T1000 (cell line): Measurements from ENCODE around the gene CEP70.
"Not testable (repeated sequence)": the region's sequence is repeated elsewhere in the genome, so short reads cannot be mapped to it uniquely, and the experiment has no call there.

Source experiments
- DNase-seq: peaks from one replicate; lab custom pipeline; 2025; ENCODE audit warnings: mixed read lengths; lab: John Stamatoyannopoulos, UW

CEP70 gene

DNA sequence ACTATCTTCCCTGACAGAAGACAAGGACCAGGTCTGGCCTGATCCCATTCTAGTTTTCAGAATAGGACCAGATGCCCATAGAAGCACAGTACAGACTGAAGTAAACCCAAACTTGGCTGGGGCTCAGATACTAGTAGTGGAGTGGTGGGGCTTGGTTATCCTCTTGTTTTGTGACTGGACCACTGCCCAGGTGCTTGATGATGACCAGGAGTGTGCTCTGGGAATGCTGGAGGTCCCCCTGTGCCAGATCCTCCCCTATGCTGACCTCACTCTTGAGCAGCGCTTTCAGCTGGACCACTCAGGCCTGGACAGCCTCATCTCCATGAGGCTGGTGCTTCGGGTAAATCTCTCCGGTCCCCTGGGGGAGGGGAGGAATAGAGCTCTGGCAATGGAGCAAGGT is 123.4 kb downstream of the CEP70 start:
- no peak for DNase-seq

DNA sequence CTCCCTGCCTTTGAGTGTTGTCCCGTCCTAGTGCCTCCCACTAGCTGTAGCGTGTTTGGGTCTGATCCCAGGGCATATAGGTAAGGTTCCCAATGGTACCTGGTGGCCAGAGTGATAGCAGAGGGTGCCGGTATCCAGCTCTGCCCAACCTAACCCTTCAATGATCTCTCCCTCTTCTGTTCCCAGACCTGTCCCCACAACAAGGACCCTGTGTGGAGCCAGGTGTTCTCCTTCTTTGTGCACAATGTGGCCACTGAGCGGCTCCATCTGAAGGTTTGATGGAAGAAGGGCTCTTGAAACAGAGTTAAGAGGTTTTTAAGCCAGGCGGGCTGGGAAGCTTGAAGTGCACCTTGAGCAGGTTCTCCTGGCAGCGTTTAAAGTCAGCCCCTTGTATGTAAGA is 124.2 kb downstream of the CEP70 start:
- DNase-seq = no peak

DNA sequence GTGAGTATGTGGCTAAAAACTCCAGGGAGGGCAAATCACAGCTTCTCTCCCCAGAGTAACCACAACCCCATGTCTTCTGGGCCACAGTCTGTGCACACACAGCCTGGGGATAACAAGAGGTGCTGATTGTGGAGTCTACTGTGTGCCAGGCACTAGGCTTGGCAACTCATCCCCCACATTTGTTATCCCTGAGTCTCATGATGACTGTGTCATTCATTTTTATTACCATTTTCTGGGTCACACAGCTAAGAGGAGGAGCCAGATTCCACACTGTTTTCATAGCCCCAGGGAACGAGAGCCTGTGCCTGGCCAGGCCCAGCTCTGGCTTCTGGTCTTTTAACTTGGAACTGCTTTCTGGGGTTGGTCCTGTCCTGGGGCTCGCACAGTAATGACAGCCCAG is 125.2 kb downstream of the CEP70 start:
- peak; percentile 68 for DNase-seq

DNA sequence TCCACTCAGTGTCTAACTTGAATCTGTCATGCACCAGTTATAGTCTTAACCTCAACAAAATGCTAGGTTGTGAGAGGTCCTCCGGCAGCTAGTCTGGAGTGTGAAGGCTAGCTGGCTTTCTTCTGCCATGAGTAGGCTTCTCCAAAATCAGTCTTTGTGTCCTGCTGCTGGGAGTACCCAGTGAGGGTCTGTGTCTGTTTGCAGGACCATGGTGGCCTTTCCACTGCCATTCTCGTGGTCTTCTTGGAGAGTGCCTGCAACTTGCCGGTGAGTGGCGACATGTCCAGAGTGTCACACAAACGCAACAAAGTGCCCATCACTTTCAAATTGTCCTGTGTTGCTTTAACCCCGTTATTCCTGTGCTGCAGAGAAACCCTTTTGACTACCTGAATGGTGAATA is 125.6 kb downstream of the CEP70 start:
- no peak for DNase-seq

DNA sequence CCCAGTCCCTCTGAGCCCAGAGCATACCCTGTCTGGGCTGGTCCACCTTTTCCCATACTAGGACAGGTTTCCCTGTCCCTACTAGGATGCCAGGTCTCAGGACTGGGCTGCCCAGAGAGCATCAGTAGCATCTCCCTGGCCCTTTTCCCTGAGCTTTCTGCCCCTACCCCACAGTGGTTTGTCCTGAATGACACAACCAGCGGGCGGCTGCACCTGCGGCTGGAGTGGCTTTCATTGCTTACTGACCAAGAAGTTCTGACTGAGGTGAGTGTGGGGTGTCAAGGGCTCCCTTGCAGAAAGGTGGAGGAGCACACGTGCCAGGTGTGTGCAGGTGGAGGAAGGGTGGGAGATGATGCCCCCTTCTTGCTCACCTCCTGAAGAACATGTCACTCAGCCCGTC is 126.1 kb downstream of the CEP70 start:
- DNase-seq = no peak

DNA sequence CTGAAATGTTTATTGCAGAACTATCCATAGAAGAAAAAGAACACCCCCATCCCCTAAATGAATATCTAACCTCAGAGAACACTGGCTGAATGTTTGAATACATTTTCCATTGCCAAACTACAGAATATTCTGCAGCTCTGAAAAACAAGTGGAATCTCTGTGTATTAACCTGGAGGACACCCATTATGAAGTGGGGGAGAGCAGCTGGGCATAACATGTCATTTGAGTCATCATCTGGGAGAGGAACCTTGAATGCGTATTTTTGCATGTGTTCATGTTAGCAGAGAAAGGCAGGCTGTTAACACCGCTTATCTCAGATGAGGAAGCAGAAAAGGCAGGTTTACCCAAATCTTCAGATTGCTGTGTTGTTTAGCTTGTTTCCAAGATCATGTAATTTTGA is 128.1 kb downstream of the CEP70 start:
- no peak for DNase-seq

DNA sequence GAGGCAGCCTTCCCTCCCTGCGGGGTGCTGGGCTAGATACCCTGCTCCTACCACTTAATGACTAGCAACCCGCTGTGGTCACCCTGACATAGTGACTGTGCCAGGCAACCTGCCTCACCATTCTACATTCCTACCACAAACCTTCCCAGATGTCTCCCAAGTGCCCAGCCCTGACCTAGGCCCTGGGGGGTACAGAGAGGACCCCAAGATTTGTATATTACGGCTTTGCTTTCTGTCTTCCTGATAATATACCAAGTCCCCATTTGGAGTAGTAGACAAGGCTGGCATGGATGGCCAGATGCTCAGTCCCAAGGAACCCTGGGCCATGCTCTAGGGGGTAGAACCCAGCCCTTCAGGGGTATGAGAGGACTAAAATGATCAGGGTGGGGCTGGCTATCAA is 128.6 kb downstream of the CEP70 start:
- no peak for DNase-seq

DNA sequence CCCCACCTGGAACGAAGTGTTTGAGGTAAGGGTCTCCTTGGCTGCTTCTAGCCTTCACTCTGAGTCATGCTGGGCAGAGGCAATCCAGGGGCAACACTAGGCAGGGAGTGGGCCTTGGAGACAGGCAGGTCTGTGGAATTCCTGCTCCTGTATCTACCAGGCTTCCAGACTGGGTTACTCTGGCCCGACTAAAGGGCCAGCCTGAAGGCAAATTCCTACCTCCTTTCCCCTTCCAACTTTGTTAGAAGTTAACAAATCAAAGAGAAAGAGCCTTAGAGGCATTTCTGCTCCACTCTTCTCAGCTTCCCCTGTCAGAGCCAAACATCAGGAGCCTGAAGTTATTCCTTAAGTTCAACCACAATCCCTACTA is 129.6 kb downstream of the CEP70 start:
- DNase-seq = no peak

DNA sequence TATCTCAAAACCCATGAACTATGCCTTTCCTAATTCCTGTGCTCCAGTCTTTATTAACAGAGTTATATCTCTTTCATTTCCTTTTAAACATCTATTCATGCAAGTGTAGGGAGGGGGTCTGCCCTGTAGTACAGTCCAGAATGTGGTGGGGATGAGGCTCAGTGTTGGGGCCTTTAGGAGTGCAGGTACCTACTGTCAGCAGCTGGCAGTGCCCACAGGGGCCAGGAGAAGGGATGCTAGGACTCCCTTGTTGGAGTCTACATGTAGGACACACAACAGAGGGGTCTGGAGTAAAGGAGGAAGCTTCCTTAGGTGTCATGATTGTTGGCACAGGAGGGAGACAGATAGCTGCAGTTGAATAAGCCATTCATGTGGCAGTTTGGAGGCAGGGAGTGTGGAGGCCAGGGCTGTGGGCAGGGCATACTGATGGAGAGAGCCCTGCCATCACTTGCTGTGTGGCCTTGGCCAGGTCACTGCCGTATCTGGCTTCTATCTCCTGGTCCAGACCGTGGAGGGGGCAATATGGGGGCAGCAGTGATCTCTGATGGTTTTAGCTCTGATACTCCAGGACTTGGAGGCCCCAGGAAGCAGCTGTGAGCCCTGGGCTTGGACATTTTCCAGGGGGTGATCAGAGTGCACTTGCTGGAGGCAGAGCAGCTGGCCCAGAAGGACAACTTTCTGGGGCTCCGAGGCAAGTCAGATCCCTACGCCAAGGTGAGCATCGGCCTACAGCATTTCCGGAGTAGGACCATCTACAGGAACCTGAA is 130.2 kb downstream of the CEP70 start:
- DNase-seq = no peak

DNA sequence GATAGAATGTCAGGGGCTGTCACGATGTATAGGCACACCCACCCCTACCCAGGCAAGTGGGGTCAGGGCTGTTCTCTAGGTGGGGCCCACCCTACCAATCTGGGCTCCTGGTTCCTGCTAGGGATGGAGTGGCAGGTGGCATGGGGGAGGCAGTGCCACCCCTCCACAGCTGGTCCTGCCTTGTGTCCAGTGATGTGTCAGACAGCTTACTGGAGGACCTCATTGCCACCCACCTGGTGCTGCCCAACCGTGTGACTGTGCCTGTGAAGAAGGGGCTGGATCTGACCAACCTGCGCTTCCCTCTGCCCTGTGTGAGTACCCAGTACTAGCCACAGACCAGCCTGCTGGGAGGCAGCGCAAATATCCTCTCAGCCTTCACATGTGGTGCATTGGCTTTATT is 132.2 kb downstream of the CEP70 start:
- DNase-seq = no peak

DNA sequence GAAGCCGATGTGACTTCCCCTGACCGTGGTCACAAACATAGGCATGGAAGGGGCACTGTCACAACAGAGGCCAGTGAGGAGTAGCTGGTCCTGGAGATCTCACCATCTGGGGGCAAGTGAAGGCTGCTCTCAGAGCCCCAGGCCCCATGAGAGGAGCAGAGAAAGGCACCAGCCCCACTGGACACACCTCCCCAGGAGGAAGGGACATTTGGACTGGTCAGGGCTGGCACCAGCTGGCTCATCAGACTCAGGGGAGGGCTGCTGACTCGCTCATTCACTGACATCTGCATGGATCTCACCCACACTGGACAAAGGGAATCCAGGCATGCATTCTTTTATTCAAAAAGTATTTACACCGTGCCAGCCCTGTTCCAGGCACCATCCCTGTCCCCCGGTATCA is 132.8 kb downstream of the CEP70 start:
- DNase-seq = no peak

DNA sequence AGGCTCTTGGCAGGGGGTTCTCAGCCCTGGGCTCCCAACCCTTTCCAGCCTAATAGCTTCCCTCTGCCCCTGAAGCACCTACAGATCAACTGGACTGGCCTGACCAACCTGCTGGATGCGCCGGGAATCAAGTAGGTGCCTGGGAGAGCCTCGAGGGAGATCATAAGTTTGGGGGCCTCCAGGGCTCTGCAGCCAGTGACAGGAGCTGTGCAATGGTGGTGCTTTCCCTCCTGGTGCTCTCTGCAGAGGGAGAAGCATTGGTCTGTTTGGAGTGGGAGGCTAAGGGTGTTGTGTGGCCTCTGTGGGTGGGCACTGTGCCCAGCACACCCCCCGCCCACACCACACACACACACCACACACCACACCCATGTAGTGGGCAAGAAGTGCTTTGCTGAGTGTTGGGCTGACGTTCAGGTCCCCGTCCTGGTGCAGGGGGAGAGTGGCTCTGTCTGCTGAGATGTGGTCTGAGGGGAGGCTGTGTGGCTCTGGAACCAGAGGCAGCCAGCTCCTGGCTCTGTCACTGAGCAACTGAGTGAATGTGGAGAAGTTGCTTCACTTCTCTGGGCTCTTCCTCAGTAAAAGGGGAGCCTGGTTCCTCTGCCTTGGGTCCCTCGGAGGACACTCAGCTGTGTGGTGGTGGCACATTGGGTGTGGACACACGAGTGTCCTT is 133.4 kb downstream of the CEP70 start:
- no peak for DNase-seq

DNA sequence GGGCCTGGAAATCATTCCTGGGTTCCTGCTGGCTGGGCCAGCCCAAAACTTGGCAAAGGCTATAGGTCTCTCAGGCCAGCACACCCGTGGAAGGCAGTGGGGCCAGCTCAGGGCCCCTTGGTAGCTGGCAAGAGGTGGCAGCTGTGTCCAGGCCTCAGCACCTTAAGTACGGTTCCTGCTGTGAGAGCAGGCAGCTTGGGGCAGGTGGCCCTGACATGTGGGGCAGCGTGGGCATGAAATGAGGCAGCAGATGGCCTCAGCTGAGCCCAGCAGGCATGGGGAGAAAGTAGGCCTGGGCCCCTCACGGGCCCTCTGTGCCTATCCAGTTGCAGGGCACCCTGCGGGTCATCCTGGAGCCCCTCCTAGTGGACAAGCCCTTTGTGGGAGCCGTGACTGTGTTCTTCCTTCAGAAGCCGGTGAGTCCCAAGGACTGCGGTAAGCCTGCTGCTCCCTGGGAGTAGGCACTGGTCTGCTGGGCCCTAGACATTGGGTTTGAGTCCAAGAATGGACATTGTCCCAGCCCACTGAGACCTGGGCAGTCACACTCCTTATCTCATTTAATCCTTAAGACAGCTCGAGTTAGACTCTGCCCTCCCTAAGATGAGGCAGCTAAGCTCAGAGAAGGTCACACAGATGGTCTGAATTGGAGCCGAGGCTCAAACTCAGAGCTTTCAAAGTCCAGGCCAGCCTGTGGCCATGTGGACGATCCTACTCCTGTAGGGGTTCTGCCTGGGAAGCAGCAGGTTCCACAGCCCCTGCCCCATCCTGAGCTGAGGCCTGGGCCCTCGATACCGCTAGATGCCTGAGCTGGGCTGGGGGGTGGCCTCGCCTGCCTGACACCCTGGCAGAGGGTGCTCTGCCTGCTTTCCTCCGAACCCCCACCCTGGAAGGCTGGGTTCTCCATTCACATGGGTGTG is 134.2 kb downstream of the CEP70 start:
- no peak for DNase-seq

DNA sequence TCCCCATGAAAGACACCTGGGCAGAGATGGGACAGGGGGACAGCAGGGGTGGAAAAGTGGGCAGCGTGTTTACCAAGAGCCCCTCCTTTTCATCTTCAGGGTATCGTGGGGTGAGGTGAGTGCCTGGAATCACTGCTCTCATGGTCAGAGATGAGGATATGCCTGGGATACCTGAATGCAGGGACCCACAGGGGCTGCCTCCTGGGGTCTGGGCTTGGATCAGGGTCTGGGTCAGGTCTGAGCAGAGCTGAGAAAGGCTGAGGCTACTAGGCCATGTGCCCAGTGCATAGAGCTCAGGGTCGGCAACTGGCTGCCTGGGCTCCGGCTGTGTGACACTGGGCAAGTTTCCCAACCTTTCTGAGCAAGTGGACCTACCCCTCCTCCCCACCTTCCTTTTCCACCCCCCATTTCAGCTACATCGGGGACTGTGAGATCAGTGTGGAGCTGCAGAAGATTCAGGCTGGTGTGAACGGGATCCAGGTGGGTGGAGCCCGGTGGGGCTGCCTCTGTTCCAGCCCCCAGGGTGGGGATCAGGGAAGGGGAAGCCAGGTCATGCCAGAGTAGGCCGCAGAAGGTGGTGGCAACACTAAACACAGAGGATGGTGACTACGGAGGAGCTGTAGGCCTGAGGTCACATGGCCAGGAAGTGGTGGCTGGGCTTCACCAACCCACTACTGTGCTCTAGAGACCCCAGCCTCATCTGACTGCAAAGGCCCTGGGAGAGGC is 135.1 kb downstream of the CEP70 start:
- DNase-seq = no peak

DNA sequence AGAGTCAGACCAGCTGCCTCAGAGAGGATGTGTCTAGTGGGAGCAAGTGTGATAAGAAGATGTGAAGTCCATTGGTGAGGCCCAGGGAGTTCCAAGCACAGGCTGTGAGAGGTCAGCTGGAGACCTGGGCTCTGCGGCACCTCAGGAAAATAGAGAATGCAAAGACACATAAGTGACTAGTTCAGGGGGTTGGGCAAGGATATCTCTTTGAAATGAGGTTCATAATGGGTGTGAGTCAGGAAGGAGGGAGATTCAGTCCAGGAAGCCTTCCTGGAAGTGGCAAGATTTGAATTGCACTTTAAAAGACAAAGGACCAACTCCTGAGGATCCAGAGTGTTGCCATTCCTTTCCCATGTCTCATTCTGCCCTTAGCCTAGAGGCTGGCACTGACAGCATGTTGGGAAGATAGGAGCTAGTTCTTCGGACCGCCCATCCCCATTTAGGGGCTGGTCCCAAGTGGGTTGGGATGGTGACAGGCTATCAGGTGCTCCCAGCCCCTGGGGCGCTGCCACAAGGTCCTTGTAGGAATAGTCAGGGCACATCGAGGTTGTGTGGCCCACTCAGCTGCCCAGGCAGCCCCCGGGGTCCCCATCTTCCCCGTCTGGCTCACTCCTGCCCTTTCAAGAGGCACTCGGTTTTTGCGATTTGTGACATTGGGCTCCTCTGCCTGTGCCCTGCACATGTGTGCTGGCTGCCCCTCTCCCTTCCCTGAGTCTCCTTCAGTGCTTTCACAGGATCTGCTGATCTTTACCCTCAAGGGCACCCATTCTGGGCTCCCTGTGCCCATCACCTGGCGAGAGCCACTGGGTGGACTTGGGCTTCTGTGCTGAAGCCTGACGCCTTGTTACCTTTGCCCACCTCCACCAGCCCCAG is 136.0 kb downstream of the CEP70 start:
- no peak for DNase-seq

DNA sequence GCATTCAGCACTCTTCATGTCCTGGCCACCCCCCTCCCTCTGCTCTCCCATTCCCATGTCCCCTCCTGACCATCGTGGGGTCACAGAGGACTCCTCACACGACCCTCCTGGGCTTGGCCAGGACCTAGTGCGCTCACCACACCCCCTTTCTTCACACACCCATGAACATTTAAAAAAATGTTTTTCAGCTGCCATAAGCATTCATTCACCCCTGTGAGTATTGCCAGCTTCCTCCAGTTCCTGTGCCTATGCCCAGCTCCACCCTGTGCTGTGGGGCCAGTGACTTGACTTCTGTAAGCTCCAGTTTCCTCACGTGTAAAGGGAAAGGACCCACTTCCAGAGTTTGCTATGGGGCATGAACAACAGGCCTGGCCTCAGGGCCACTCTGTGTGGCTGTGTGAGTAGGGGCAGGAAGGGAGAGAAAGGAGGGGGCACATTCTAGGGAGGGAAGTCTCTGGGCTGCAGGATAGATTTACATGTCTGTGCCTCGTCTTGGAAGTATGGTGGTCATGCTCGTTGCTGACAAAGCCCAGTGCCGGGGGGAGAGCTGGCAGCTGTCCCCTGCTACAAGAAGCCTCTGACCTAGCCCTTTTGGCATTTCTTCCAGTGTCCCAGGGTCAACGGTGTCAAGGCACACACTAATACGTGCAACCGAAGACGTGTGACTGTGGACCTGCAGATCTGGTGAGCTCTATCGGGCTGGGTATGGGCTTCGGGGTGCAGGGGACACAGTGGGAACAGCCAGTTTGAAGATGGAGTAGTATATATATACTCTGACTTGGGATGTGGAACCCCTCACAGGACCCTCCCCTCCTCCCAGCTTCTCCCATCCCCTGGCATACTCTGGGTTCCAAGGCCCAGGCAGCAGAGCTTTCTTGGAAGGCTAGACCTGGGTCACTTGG is 136.8 kb downstream of the CEP70 start:
- DNase-seq = no peak

DNA sequence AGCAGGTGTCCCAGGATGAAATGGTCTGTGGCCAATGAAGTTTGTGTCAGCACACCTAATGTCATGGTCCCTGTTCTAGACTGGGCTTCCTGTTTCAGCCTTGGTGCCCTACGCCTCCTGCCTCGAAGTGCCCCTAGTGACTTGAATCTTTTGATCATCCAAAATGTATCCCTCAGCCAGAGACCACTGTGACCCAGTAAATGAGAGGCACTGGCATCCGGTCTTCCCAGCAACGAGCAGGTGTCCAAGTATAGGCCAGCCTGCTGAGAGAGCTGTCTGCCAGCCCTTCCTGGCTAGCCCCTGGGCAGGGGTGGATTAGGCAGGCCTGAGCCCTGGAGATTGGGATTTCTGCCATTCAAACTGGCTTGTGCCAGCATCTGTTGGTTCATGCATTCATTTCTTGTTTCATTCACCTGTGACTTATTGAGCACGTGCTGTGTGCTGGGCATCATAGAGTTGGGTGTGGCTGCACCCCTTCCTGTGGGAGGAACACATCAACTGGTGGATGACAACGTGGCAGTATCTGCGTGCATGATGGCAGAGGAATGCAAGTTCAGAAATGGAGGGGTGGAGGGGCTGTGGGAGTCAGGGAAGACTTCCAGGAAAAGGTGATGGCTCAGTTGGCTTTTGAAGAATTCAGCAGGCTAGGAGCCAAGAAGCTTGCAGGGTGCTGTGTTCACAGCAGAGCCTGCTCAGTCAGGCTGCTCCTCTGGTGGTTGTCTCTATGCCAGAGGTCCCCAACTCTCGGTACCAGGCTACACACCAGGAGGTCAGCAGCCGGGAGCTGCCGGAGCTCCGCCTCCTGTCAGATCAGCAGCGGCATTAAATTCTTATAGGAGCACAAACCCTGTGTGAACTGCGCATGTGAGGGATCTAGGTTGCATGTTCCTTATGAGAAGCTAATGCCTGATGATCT is 138.0 kb downstream of the CEP70 start:
- no peak for DNase-seq

DNA sequence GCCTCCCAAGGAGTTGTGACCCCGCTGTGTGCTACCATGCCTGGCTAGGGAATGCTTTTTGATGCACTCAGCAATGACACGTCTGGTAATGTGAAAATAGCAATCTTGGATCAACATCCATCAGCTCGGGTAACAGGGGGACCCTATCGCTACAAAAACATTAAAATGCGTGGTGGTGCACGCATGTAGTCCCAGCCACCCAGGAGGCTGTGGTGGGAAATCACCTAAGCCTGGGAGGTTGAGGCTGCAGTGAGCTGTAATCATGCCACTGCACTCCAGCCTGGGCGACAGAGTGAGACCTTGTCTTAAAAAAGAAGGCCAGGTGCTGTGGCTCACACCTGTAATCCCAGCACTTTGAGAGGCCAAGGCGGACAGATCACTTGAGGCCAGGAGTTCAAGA is 140.1 kb downstream of the CEP70 start:
- DNase-seq = not testable (repeated sequence)

DNA sequence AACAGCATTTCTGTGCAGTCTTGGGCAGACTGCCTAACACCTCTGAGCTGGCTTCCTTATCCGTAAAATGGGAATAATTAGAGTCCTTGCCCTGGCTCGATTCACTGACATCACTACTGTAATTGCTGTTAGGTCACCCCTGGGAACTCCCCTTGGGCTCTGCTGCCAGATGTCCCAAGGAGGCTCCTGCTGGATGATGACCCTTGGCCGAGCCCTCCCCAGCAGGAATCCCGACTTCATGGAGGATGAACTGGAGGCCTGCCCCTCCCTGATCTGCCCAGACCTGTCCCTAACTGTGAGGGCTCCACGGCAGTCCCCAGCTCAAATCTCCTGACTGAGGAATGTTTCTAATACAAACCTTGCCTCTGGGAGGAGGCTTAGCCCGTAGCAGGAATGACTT is 141.6 kb downstream of the CEP70 start:
- DNase-seq = no peak
